Suprapubic skin (tissue), 4 donors: ENCODE data around the gene ZBTB40. TPM values are rescaled to one million over a fixed set of nuclear protein-coding genes. Genes with fewer than 3 reads are reported as not detected.
A peak's percentile ranks its signal among the peaks of the same experiment; 100 is the strongest.

Experiments
- DNase-seq, 2 donors: peaks; one replicate each; pipeline ENCODE4 v3.0.0-alpha.2; 2019; ENCODE audit warnings: low spot score in 2 of 2
- H3K27ac ChIP-seq: fragments of 200-600 bp; sonication (generic); one replicate; pipeline ENCODE4 v1.5.1; 2019
- H3K27me3 ChIP-seq: fragments of 200-600 bp; sonication (generic); one replicate; pipeline ENCODE4 v1.5.1; 2019
- H3K36me3 ChIP-seq: fragments of 200-600 bp; sonication (generic); one replicate; pipeline ENCODE4 v1.5.1; 2019
- H3K4me1 ChIP-seq: fragments of 200-600 bp; sonication (generic); one replicate; pipeline ENCODE4 v1.5.1; 2019
- H3K4me3 ChIP-seq: fragments of 200-600 bp; sonication (generic); one replicate; pipeline ENCODE4 v1.5.1; 2019; ENCODE audit warnings: mild to moderate bottlenecking
- H3K9me3 ChIP-seq: fragments of 200-600 bp; sonication (generic); one replicate; pipeline ENCODE4 v1.5.1; 2019
- EP300 ChIP-seq: sonication (generic); formaldehyde crosslinking; IDR thresholded peaks from one replicate; pipeline ENCODE4 v1.6.1; 2017; ENCODE audit warnings: antibody characterized with exemption
- POLR2A ChIP-seq, 2 donors: fragments of 450-650 bp; IDR thresholded peaks; one replicate each; pipeline ENCODE4 v1.6.1; 2017; ENCODE audit warnings: antibody characterized with exemption in 2 of 2, mild to moderate bottlenecking in 2 of 2, moderate library complexity in 2 of 2
- POLR2AphosphoS5 ChIP-seq, 3 donors: sonication (generic); formaldehyde crosslinking; IDR thresholded peaks; one replicate each; pipeline ENCODE4 v1.6.1; 2017; ENCODE audit warnings: antibody characterized with exemption in 3 of 3
- WGBS: methylation state at CpG from one replicate; pipeline ENCODE4 v1.1.5; 2018; 5-methylcytosine and 5-hydroxymethylcytosine counted together
- total RNA-seq, 4 donors: library from RNA; depleted of rRNA; stranded (reverse); fragments of >200 nt; gene quantifications; one replicate each; pipeline ENCODE4 v1.1.0, GENCODE V29; 2016
- TF ChIP-seq, protein P1 (sequence below), 2 donors: fragments of 200-600 bp in 1 of 2; fragments of 450-650 bp in 1 of 2; sonication (generic) in 1 of 2; IDR thresholded peaks; one replicate each; pipeline ENCODE4 v1.5.1; 2016 to 2019; ENCODE audit warnings: antibody characterized with exemption in 2 of 2, mild to moderate bottlenecking in 1 of 2, moderate library complexity in 1 of 2

Gene ZBTB40
- total RNA-seq, 4 donors from 2014 or later, result 12.7 to 36.0 (median 17.5) TPM

DNA sequence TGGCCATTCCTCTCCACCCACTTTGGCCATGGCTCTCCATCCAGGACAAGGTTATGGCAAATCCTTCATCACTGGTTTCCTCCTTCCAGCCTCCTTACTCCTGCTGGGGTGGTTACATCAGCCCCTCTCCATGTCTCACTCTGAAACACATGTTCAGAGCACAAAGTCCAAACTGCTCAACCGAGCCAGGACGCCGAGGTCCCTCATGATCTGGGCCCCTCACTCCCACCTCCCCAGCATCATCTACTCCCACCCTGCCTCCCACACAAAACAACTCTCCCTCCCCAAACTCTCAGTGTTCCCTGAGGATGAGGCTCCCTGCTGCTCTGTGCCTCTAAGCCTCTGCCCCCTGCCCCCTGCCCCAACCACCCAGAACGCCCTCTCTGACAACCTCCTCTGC, 33.3 kb upstream of the ZBTB40 start:
- Histone ChIP-seq H3K4me3 (no peak overlapping the region), H3K36me3 (no peaks in the 10 kb centered on the region), H3K27ac (no peak overlapping the region), H3K4me1 (peaks cover 8% of the 10 kb centered on the region), H3K9me3 (no peaks in the 10 kb centered on the region), H3K27me3 (peaks cover 26% of the 10 kb centered on the region)
- DNase-seq, result no peak
- TF ChIP-seq, protein P1, sequence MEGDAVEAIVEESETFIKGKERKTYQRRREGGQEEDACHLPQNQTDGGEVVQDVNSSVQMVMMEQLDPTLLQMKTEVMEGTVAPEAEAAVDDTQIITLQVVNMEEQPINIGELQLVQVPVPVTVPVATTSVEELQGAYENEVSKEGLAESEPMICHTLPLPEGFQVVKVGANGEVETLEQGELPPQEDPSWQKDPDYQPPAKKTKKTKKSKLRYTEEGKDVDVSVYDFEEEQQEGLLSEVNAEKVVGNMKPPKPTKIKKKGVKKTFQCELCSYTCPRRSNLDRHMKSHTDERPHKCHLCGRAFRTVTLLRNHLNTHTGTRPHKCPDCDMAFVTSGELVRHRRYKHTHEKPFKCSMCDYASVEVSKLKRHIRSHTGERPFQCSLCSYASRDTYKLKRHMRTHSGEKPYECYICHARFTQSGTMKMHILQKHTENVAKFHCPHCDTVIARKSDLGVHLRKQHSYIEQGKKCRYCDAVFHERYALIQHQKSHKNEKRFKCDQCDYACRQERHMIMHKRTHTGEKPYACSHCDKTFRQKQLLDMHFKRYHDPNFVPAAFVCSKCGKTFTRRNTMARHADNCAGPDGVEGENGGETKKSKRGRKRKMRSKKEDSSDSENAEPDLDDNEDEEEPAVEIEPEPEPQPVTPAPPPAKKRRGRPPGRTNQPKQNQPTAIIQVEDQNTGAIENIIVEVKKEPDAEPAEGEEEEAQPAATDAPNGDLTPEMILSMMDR (IDR thresholded peaks at IDR 0.05), result no peak
- TF ChIP-seq EP300 (no peak), POLR2A (IDR thresholded peaks at IDR 0.05) (no peak), POLR2AphosphoS5 (IDR thresholded peaks at IDR 0.05) (no peak)
- WGBS, result 62% methylated on average over 4 of the region's 4 CpGs

DNA sequence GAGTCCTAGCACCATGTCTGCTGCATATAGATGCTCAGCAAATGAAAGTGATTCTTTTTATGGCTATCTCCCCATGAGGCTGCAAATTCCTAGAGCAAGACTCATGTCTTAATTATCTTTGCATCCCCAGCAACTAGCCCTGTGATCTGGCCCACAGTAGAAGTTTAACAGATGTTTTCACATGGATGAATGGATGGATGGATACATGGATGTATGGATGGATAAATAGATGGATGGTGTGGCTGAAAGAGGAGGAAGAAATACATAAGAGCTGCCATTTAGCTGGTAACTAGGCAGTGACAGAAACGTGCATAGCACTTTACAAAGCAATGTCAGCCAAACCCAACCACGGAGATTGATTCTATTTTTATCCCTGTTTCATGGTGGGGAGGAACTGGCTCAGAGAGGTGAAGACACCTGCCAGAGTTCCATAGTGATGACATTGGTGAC, 32.7 kb upstream of the ZBTB40 start:
- Histone ChIP-seq H3K4me1 (peaks cover 8% of the 10 kb centered on the region), H3K27me3 (peaks cover 26% of the 10 kb centered on the region), H3K4me3 (no peak overlapping the region), H3K27ac (no peak overlapping the region), H3K36me3 (no peaks in the 10 kb centered on the region), H3K9me3 (no peaks in the 10 kb centered on the region)
- 4% methylated on average over 2 of the region's 2 CpGs for WGBS
- no peak for DNase-seq
- TF ChIP-seq POLR2AphosphoS5 (IDR thresholded peaks at IDR 0.05) (no peak), POLR2A (IDR thresholded peaks at IDR 0.05) (no peak), EP300 (no peak)
- TF ChIP-seq, protein P1 (IDR thresholded peaks at IDR 0.05), result no peak

DNA sequence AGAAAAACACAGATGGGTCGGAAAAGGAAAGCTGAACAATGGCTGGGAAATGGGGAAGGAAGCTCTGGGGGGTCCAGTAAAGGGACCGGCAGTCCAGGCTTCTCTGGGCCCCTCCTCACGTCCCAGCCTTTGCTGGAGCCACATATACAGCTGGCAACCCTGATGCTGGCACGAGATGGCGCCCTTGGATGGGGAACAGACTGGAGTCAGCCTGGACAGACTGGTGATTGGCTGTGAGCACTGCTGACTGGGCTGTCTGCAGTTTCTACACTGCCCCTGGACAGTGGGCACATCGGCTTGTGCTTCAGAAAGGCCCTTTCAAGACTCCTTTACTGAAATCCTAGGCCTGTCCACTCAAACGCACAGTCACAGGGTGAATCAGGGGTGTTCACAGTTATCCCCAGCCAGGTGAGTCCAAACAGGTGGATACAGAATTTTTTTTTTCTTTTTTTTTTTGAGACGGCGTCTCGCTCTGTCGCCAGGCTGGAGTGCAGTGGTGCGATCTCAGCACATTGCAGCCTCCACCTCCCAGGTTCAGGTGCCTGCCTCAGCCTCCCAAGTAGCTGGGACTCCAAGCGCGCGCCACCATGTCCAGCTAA, 31.1 kb upstream of the ZBTB40 start:
- Histone ChIP-seq H3K9me3 (no peaks in the 10 kb centered on the region), H3K4me1 (peaks cover 8% of the 10 kb centered on the region), H3K27ac (no peak overlapping the region), H3K27me3 (peaks cover 26% of the 10 kb centered on the region), H3K4me3 (no peak overlapping the region), H3K36me3 (no peaks in the 10 kb centered on the region)
- 69% methylated on average over 12 of the region's 15 CpGs for WGBS
- DNase-seq, result peak in 1 of 2 donors; percentile 80
- TF ChIP-seq POLR2AphosphoS5 (IDR thresholded peaks at IDR 0.05) (no peak), POLR2A (IDR thresholded peaks at IDR 0.05) (no peak)
- TF ChIP-seq, protein P1 (IDR thresholded peaks at IDR 0.05), result peak in 1 of 2 donors; percentile 58

DNA sequence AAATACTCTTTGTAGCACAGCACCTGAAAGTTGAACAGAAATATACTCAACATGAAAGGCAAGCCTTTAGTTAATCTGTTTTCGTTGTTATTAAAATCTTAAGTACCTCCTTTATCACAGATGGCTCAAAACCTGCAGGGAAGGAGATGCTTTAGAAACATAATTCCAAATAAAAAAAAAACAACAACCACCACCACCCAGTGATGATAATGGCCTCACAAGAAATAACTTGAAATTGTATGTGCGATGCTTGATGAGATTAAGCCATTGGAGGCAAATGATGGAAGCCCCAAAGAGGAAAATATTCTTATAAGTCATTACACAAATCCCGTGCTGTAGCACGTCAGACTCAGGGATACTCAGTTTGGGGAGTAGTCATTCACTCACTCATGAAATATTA, 24.9 kb upstream of the ZBTB40 start:
- Histone ChIP-seq H3K27me3 (no peaks in the 10 kb centered on the region), H3K4me3 (no peak overlapping the region), H3K27ac (no peak overlapping the region), H3K4me1 (no peaks in the 10 kb centered on the region), H3K36me3 (no peaks in the 10 kb centered on the region), H3K9me3 (no peaks in the 10 kb centered on the region)
- DNase-seq, result no peak
- WGBS, result 92% methylated on average over 4 of the region's 4 CpGs
- TF ChIP-seq, protein P1 (IDR thresholded peaks at IDR 0.05), result no peak
- TF ChIP-seq POLR2A (IDR thresholded peaks at IDR 0.05), result no peak
- TF ChIP-seq EP300, result no peak
- no peak for TF ChIP-seq POLR2AphosphoS5 (IDR thresholded peaks at IDR 0.05)

DNA sequence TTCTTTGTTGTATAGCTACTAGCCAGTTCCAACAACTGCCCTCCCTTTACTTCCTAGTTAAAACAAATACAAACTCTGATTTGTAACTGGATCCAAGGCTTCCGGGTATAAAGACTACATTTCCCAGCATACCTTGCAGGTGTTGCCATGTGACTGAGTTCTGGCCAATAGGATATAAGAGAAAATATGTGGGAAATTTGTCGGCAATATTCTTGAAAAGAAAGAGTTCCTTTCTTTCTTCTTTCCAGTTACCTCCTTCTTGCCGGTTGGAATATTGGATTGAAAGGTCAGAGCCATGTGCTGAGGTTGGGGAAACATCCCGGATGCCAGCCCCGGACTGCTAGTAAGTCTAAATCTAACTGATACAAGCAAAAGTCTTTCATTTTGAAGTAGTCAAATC, 23.0 kb upstream of the ZBTB40 start:
- H3K4me3 ChIP-seq, result peak overlapping the region; percentile 30
- H3K4me1 ChIP-seq, result no peaks in the 10 kb centered on the region
- DNase-seq, result no peak
- WGBS, result 60% methylated on average over 5 of the region's 5 CpGs
- H3K9me3 ChIP-seq, result no peaks in the 10 kb centered on the region
- TF ChIP-seq, protein P1 (IDR thresholded peaks at IDR 0.05), result no peak
- TF ChIP-seq EP300, result no peak
- TF ChIP-seq POLR2AphosphoS5 (IDR thresholded peaks at IDR 0.05), result no peak
- TF ChIP-seq POLR2A (IDR thresholded peaks at IDR 0.05), result no peak
- no peaks in the 10 kb centered on the region for H3K36me3 ChIP-seq
- H3K27ac ChIP-seq, result no peak overlapping the region
- H3K27me3 ChIP-seq, result no peaks in the 10 kb centered on the region
